ENCODE data around the gene SLC34A3.

DNA sequence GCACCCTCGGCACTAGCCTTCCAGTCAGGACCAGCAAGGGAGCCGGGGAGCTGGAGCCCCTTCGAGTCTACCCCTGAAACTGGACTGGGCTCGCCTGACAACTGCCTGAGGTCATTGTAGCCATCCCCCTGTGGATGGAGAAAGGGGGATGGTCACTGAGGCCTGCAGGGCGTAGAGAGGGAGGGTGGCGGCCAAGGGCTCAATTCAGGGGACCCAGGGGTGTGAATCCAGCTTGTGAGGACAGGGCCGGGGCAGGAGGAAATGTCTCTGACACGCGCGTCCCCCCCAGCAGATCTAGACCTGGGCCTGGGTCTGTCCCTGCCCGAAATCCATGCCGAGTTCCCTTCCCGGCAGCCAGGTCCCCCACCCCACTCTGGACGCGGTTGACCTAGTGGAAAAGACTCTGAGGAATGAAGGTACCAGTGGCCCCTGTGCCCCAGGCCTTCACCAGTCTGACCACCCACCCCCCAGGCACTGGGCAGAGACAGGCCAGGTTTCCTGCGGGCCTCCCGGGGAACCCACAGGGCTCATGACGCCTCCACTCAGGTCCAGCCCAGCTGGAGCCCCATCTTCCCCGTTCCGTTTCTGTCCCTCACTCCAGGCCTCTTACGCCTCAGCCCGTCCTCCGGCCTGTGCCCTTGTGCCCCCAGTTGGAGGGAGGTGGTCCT, 805 bp downstream of the SLC34A3 start:
- no peak for TF ChIP-seq CTCF (IDR thresholded peaks at IDR 0.05)
- TF ChIP-seq POLR2A (IDR thresholded peaks at IDR 0.05; ENCODE audit: low read depth): no peak
- TF ChIP-seq POLR2AphosphoS5 (IDR thresholded peaks at IDR 0.05): no peak
